Caco-2 (cell line): ENCODE results near the gene PLPP6. TPM values are rescaled to one million over a fixed set of nuclear protein-coding genes. Genes with fewer than 3 reads are reported as not detected.

Experiments
- BruUV-seq: library from RNA; stranded (reverse); fragments of 400-500 nt; replicated peaks from 2 replicates; lab custom pipeline; 2021; lab: Mats Ljungman, UMichigan
- CTCF ChIA-PET: fragments of 300-600 bp; sonication (Branson Sonifier 250); formaldehyde crosslinking; loops from one replicate; lab custom pipeline; 2022; ENCODE audit warnings: antibody characterized with exemption; lab: Charles Lee
- POLR2A ChIA-PET: fragments of 300-600 bp; sonication (Branson Sonifier 250); formaldehyde crosslinking; loops from one replicate; lab custom pipeline; 2022; ENCODE audit warnings: antibody characterized with exemption; lab: Charles Lee
- DNase-seq, 2 experiments: peaks; one replicate each; pipeline versions ENCODE4 v3.0.0 to v3.0.0-alpha.2; 2020 to 2022
- H3K27me3 ChIP-seq: replicated peaks from 2 replicates; pipeline ENCODE4 v1.6.0; 2011; ENCODE audit warnings: low read length; ENCODE audit not compliant: control insufficient read depth, insufficient read depth
- H3K36me3 ChIP-seq: 2 replicates; pipeline ENCODE4 v1.5.1; 2011; ENCODE audit warnings: low read length; ENCODE audit not compliant: control insufficient read depth, insufficient read depth
- H3K4me1 ChIP-seq: fragments of 250-450 bp; sonication (Bioruptor Pico); 2 replicates; pipeline ENCODE4 v1.5.1; 2020; ENCODE audit warnings: mild to moderate bottlenecking
- H3K4me3 ChIP-seq: 2 replicates; pipeline ENCODE4 v1.5.1; 2011; ENCODE audit warnings: low read depth, mild to moderate bottlenecking, control low read depth, low read length
- H3K9me3 ChIP-seq: fragments of 250-450 bp; sonication (Bioruptor Pico); 2 replicates; pipeline ENCODE4 v1.5.1; 2020; ENCODE audit warnings: mild to moderate bottlenecking, moderate library complexity
- H3K27ac Mint-ChIP-seq: one replicate; pipeline ENCODE4 v1.8.0; 2022; ENCODE audit warnings: mixed read lengths; ENCODE audit not compliant: unreplicated experiment
- H3K27me3 Mint-ChIP-seq: one replicate; pipeline ENCODE4 v1.8.0; 2022; ENCODE audit warnings: mixed read lengths; ENCODE audit not compliant: insufficient read depth, unreplicated experiment
- H3K36me3 Mint-ChIP-seq: one replicate; pipeline ENCODE4 v1.8.0; 2022; ENCODE audit warnings: mild to moderate bottlenecking, mixed read lengths; ENCODE audit not compliant: insufficient read depth, unreplicated experiment
- H3K4me1 Mint-ChIP-seq: one replicate; pipeline ENCODE4 v1.8.0; 2022; ENCODE audit warnings: low read depth, mixed read lengths; ENCODE audit not compliant: unreplicated experiment
- H3K4me3 Mint-ChIP-seq: one replicate; pipeline ENCODE4 v1.8.0; 2022; ENCODE audit warnings: mild to moderate bottlenecking, moderate library complexity, mixed read lengths; ENCODE audit not compliant: unreplicated experiment
- H3K9me3 Mint-ChIP-seq: one replicate; pipeline ENCODE4 v1.8.0; 2022; ENCODE audit warnings: mixed read lengths; ENCODE audit not compliant: unreplicated experiment
- intact Hi-C: fragments of 100-400 bp; cut with micrococcal nuclease; formaldehyde crosslinking; loops from one replicate; pipeline ENCODE4 v1.10.0; 2022; ENCODE audit not compliant: unreplicated experiment
- total RNA-seq: library from RNA; stranded (reverse); gene quantifications from 2 replicates; pipeline ENCODE4 v1.2.3, GENCODE V29; 2022
- TF ChIP-seq, protein P1 (sequence below), 2 experiments: fragments of 200-600 bp in 1 of 2; IDR thresholded peaks; 1 replicate in 1 of 2; 2 replicates in 1 of 2; pipeline versions ENCODE4 v1.5.1 to v1.8.0; 2011 to 2022; ENCODE audit warnings: antibody characterized with exemption in 1 of 2, control low read depth in 1 of 2, inconsistent platforms in 1 of 2, low read depth in 1 of 2, low read length in 1 of 2, mild to moderate bottlenecking in 1 of 2, moderate library complexity in 1 of 2; ENCODE audit not compliant: insufficient read depth in 1 of 2, severe bottlenecking in 1 of 2, unreplicated experiment in 1 of 2

PLPP6 gene
- total RNA-seq, 1 experiment from 2014 or later, result 7.2 TPM

DNA sequence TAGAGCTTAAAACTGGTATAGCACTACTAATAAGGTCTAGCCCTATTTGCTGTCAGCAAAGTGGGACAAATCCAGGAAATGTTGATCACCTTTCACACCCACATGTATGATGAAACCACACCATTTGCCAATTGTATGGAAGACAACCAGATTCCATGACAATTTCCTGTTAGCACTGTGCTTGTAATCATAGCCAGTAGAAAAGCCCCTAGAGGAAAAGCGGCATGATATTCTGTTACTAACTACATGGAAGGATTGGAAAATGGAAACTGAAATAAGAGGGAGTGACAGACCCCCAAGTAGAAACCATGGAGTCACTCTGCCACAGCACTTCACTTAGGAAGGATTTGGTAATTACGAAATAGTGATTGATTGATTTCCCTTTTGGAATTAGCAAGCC lies 3.3 kb downstream of the PLPP6 start:
- ChIA-PET POLR2A (interaction anchor here (0.8 to 1.2 kb wide), 3 partner anchors 12 to 174 kb away, joined by 3 to 5 read pairs (median 4); partner anchors contain the start of gene CDC37L1), CTCF (no interaction called here)
- H3K4me3 ChIP-seq, result no peak overlapping the region; the same call in 1 of the 2 replicates
- H3K36me3 ChIP-seq, result no peaks in the 10 kb centered on the region
- Mint-ChIP-seq H3K27me3 (no peaks in the 10 kb centered on the region), H3K9me3 (no peaks in the 10 kb centered on the region), H3K27ac (no peak overlapping the region), H3K4me1 (peaks cover 7% of the 10 kb centered on the region), H3K36me3 (no peaks in the 10 kb centered on the region), H3K4me3 (peak overlapping the region; percentile 84)
- BruUV-seq, result no TSS peak
- H3K9me3 ChIP-seq, result no peaks in the 10 kb centered on the region
- TF ChIP-seq, protein P1, sequence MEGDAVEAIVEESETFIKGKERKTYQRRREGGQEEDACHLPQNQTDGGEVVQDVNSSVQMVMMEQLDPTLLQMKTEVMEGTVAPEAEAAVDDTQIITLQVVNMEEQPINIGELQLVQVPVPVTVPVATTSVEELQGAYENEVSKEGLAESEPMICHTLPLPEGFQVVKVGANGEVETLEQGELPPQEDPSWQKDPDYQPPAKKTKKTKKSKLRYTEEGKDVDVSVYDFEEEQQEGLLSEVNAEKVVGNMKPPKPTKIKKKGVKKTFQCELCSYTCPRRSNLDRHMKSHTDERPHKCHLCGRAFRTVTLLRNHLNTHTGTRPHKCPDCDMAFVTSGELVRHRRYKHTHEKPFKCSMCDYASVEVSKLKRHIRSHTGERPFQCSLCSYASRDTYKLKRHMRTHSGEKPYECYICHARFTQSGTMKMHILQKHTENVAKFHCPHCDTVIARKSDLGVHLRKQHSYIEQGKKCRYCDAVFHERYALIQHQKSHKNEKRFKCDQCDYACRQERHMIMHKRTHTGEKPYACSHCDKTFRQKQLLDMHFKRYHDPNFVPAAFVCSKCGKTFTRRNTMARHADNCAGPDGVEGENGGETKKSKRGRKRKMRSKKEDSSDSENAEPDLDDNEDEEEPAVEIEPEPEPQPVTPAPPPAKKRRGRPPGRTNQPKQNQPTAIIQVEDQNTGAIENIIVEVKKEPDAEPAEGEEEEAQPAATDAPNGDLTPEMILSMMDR (IDR thresholded peaks at IDR 0.05; ENCODE audit: insufficient read depth in 1 of 2, low read depth in 1 of 2, low read length in 1 of 2, severe bottlenecking in 1 of 2, unreplicated experiment in 1 of 2), result no peak
- no peak for DNase-seq
- no peaks in the 10 kb centered on the region for H3K27me3 ChIP-seq
- H3K4me1 ChIP-seq, result 0 out of 2 replicates have a peak, but pooled peaks cover 12% of the 10 kb centered on the region
- intact Hi-C loops, result loop anchor here (10.0 kb wide), 1 partner anchor 319 kb away; the partner anchor contains the start of gene JAK2

DNA sequence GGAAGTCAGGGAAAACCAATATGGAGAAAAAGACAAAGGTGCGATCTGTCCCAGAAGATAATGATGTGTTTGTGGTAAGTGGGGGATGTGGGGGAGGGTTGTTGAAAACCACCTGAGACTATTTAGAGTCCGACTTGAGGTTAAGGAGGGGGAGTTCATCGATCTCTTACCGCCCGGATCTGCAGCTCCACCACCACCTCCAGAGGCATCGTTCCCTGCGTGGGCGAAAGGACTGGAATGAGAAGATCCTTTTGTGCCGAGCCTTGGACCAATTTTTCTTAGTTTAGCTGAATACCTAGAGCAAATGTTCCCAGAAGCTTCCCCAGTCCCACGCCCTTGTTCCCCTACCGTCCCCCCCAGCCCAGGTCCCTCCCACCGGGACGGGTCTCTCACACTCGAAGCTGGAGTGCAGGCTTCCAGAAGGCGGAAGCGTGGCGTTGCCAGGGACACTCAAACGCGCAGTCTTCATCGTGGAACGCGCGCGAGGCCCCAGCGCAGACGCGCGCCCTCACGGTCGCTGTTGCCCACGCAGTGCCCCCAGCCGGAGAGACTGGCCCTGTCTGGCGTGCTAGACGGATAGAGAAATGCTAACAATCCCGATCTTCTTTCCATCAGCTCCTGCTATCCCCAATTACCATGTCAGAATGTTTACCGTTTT lies 4.1 kb downstream of the PLPP6 start, which contains the start of gene SPATA6L:
Gene SPATA6L (minus strand): TSS at position 439 of the 658 bp plus-strand sequence. CDS start 230 bp downstream, at position 209.
- no peaks in the 10 kb centered on the region for H3K27me3 Mint-ChIP-seq
- Histone ChIP-seq H3K4me1 (0 out of 2 replicates have a peak, but pooled peaks cover 12% of the 10 kb centered on the region), H3K27me3 (no peaks in the 10 kb centered on the region), H3K9me3 (no peaks in the 10 kb centered on the region), H3K36me3 (no peaks in the 10 kb centered on the region), H3K4me3 (peak within 1 kb of the TSS; percentile 43)
- POLR2A ChIA-PET, result interaction anchor here (0.8 to 1.2 kb wide), 3 partner anchors 12 to 174 kb away, joined by 3 to 5 read pairs (median 4); partner anchors contain the start of gene CDC37L1
- no TSS peak for BruUV-seq
- peak; percentile 44 to 51 for DNase-seq
- H3K27ac Mint-ChIP-seq, result no peak within 1 kb of the TSS
- H3K4me3 Mint-ChIP-seq, result peak within 1 kb of the TSS; percentile 84
- intact Hi-C loops, result loop anchor here (10.0 kb wide), 1 partner anchor 319 kb away; the partner anchor contains the start of gene JAK2
- no peaks in the 10 kb centered on the region for H3K36me3 Mint-ChIP-seq
- TF ChIP-seq, protein P1 (IDR thresholded peaks at IDR 0.05; ENCODE audit: insufficient read depth in 1 of 2, low read depth in 1 of 2, low read length in 1 of 2, severe bottlenecking in 1 of 2, unreplicated experiment in 1 of 2), result no peak
- peaks cover 7% of the 10 kb centered on the region for H3K4me1 Mint-ChIP-seq
- no peaks in the 10 kb centered on the region for H3K9me3 Mint-ChIP-seq
- CTCF ChIA-PET, result interaction anchor here (0.8 kb wide), 1 partner anchor 9 kb away, joined by 3 read pairs; no protein-coding TSS in a partner anchor

DNA sequence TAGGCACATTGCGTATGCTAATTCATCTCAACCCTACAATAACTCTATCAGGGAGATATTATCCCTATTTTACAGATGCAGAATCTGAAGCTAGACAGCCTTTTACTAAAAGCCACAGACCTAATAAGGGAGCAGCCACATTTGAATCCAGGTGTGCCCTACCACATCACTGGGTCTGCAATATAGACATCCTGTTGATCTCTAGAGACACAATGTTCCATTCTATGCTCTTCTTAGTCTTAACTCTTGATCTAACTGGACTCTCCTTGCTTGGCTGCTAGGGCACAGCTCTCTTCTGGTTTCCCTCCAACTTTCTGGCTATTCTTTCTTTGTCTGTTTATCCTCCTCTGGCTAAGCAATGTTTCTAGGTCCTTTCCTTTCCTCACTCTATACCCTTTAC lies 5.6 kb downstream of the PLPP6 start:
- no peak for DNase-seq
- Mint-ChIP-seq H3K27ac (no peak overlapping the region), H3K36me3 (no peaks in the 10 kb centered on the region), H3K4me3 (no peak overlapping the region), H3K27me3 (no peaks in the 10 kb centered on the region), H3K9me3 (no peaks in the 10 kb centered on the region), H3K4me1 (no peaks in the 10 kb centered on the region)
- H3K36me3 ChIP-seq, result no peaks in the 10 kb centered on the region
- H3K27me3 ChIP-seq, result no peaks in the 10 kb centered on the region
- BruUV-seq, result no TSS peak
- H3K4me3 ChIP-seq, result no peak overlapping the region
- 0 out of 2 replicates have a peak, but pooled peaks cover 12% of the 10 kb centered on the region for H3K4me1 ChIP-seq
- POLR2A ChIA-PET, result no interaction called here
- H3K9me3 ChIP-seq, result no peaks in the 10 kb centered on the region
- intact Hi-C loops, result loop anchor here (10.0 kb wide), 1 partner anchor 317 kb away; the partner anchor contains the start of gene JAK2
- TF ChIP-seq, protein P1 (IDR thresholded peaks at IDR 0.05; ENCODE audit: insufficient read depth in 1 of 2, low read depth in 1 of 2, low read length in 1 of 2, severe bottlenecking in 1 of 2, unreplicated experiment in 1 of 2), result no peak
- CTCF ChIA-PET, result no interaction called here
